Activated naive CD4-positive, alpha-beta T cell treated with anti-CD3 and anti-CD28 coated beads, Interleukin-2, amount 50 U/mL, for 24 hours (primary cell): ENCODE measurements around the gene SGMS1.
"Not testable (repeated sequence)": the region's sequence is repeated elsewhere in the genome, so short reads cannot be mapped to it uniquely, and the experiment has no call there.

Experiments used
- H3K27ac Mint-ChIP-seq: one replicate; pipeline ENCODE4 v1.8.0; 2021; ENCODE audit warnings: mild to moderate bottlenecking, mixed read lengths
- H3K27me3 Mint-ChIP-seq: one replicate; pipeline ENCODE4 v1.8.0; 2021; ENCODE audit warnings: mixed read lengths
- H3K36me3 Mint-ChIP-seq: one replicate; pipeline ENCODE4 v1.8.0; 2021; ENCODE audit warnings: mixed read lengths
- H3K4me1 Mint-ChIP-seq: one replicate; pipeline ENCODE4 v1.8.0; 2021; ENCODE audit warnings: mixed read lengths
- H3K4me3 Mint-ChIP-seq: one replicate; pipeline ENCODE4 v1.8.0; 2021; ENCODE audit warnings: mild to moderate bottlenecking, mixed read lengths
- H3K9me3 Mint-ChIP-seq: one replicate; pipeline ENCODE4 v1.8.0; 2021; ENCODE audit warnings: mixed read lengths

SGMS1 gene

DNA sequence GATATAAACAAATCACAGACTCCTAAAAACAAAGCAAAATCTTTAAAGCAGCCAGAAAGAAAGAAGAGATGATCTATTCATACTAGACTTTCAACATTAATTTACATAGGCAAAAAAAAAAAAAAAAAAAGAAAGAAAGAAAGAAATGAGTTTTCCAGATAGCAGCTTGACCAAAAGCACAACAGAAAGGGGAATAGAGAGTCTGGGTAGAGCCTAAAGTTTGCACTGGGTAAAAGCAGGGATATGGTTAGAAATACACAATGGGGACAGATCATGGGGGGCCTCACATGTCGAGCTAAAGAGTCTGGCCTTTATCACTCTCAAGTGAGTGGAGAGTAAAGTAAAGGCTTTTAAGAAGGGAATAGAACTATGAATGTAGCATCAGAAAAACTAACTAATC lies 169.8 kb downstream of the SGMS1 start:
- Mint-ChIP-seq H3K27me3 (no peaks in the 10 kb centered on the region), H3K4me1 (peaks cover 25% of the 10 kb centered on the region), H3K9me3 (no peaks in the 10 kb centered on the region), H3K4me3 (no peak overlapping the region), H3K27ac (peak overlapping the region; percentile 53), H3K36me3 (peaks cover 11% of the 10 kb centered on the region)

DNA sequence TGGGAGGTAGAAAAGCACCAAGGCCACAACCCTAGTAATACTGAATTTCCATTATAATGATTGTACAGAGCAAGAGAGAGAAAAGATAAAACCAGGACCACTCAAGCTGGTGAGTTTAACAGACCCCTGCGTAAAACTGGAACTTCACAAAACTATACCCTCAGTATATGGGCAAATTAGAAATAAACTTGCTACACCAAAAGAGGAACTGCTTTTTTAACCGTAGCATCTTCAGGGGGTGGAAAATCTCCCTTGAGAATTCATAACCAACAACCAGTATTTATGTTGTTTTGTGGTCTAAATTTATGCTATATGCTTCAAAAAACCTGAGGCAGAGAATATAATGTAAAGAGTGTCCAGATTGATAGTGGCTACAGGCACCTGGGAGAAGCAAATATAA lies 171.2 kb downstream of the SGMS1 start:
- H3K27me3 Mint-ChIP-seq = no peaks in the 10 kb centered on the region
- no peaks in the 10 kb centered on the region for H3K9me3 Mint-ChIP-seq
- H3K27ac Mint-ChIP-seq = no peak overlapping the region
- H3K36me3 Mint-ChIP-seq = peaks cover 13% of the 10 kb centered on the region
- H3K4me3 Mint-ChIP-seq = no peak overlapping the region
- H3K4me1 Mint-ChIP-seq = peaks cover 27% of the 10 kb centered on the region

DNA sequence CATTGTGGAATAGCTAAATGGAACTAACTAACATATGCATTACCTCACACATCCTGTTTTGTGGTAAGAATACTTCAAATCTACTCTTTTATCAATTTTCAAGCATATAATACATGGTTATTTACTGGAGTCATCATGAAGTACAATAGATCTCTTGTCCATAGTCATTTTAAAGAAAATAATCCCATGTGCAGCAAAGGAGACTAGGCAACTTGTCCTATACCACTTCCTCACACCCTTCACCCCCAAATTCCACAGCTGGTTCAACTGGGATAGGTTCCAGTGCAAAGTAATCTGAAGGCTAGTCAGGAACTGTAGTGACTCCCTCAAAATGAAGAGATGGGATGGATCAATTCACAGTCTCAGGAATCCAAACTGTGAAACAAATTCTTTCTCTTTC lies 176.1 kb downstream of the SGMS1 start:
- Mint-ChIP-seq H3K27me3 (no peaks in the 10 kb centered on the region), H3K36me3 (peaks cover 29% of the 10 kb centered on the region), H3K4me1 (peaks cover 14% of the 10 kb centered on the region), H3K27ac (no peak overlapping the region), H3K4me3 (peak overlapping the region; percentile 7), H3K9me3 (no peaks in the 10 kb centered on the region)

DNA sequence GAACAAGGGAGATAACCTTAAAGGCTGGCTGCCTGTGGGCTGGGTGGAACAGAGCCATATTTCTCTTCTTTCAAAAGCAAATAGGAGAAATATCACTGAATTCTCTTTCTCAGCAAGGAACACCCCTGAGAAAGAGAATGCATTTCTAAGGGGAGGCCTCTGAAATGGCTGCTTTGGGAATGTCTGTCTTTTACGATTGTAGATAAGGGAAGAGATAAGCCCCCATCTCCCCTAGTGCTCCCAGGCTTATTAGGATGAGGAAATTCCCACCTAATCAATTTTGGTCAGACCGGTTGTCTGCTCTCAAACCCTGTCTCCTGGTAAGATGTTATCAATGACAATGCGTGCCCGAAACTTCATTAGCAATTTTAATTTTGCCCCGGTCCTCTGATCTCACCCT lies 178.0 kb downstream of the SGMS1 start:
- not testable (repeated sequence) for H3K9me3 Mint-ChIP-seq, H3K27ac Mint-ChIP-seq, H3K27me3 Mint-ChIP-seq, H3K4me3 Mint-ChIP-seq, H3K4me1 Mint-ChIP-seq
- H3K36me3 Mint-ChIP-seq = peaks cover 29% of the 10 kb centered on the region

DNA sequence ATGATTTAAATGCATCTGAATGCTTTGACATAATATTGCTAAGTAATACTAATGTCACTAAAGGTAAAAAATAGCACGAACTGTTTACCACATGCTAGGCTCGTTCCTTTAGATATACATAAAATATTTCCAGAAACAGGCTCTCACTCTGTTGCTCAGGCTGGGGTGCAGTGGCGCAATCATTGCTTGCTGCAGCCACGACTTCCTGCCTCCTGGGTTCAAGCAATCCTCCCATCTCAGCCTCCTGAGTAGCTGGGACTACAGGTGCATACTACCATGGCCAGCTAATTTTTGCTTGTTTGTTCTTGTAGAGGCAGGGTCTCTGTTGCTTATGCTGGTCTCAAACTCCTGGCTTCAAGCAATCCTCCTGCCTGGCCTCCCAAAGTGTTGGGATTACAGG lies 183.3 kb downstream of the SGMS1 start:
- H3K4me3 Mint-ChIP-seq = no peak overlapping the region
- H3K9me3 Mint-ChIP-seq = no peaks in the 10 kb centered on the region

DNA sequence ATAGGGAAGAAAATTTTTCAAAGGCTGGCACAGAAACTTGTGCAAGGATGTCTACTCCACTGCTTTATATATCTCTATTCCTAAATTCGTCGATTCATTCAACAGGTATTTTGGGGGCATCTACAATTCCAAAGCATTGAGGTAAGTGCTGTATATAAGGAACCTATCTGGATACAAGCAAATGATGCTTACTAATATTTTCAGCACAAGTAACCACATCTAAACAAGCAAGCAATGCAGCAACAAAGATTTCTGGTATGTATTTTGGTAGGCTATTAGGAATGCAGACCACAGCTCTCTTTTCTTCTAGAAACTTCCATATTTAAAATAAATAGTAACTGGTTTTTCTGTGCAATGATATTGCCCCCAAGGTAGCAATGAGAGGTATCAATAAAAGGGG lies 183.9 kb downstream of the SGMS1 start:
- Mint-ChIP-seq H3K27me3 (no peaks in the 10 kb centered on the region), H3K4me1 (peaks cover 34% of the 10 kb centered on the region), H3K27ac (no peak overlapping the region), H3K36me3 (peaks cover 20% of the 10 kb centered on the region), H3K9me3 (no peaks in the 10 kb centered on the region), H3K4me3 (no peak overlapping the region)

More for the DNA sequence above, 183.3 kb downstream of the SGMS1 start:
- Mint-ChIP-seq H3K4me1 (peaks cover 28% of the 10 kb centered on the region), H3K36me3 (peaks cover 20% of the 10 kb centered on the region), H3K27me3 (no peaks in the 10 kb centered on the region), H3K27ac (no peak overlapping the region)

DNA sequence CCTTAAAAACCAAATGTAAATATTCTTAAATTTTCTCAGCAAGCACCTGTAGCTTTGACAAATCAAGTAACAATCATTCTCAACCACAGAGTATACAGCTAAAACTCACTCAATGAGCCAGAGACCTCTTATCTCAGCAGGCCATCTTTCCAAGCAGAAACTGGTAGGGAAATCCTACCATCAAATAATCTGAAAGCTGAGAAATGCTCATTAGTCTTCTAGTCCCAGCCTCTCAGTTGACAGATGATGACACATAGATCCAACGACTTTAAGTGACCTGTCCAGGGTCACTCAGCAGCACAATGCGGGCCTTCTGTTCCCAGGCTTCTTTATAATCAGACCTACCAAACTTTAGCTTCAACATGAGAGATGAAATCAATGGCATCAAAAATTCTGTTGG lies 184.6 kb downstream of the SGMS1 start:
- Mint-ChIP-seq H3K27me3 (no peaks in the 10 kb centered on the region), H3K4me3 (no peak overlapping the region), H3K9me3 (no peaks in the 10 kb centered on the region), H3K4me1 (peaks cover 35% of the 10 kb centered on the region), H3K27ac (no peak overlapping the region), H3K36me3 (peaks cover 19% of the 10 kb centered on the region)

DNA sequence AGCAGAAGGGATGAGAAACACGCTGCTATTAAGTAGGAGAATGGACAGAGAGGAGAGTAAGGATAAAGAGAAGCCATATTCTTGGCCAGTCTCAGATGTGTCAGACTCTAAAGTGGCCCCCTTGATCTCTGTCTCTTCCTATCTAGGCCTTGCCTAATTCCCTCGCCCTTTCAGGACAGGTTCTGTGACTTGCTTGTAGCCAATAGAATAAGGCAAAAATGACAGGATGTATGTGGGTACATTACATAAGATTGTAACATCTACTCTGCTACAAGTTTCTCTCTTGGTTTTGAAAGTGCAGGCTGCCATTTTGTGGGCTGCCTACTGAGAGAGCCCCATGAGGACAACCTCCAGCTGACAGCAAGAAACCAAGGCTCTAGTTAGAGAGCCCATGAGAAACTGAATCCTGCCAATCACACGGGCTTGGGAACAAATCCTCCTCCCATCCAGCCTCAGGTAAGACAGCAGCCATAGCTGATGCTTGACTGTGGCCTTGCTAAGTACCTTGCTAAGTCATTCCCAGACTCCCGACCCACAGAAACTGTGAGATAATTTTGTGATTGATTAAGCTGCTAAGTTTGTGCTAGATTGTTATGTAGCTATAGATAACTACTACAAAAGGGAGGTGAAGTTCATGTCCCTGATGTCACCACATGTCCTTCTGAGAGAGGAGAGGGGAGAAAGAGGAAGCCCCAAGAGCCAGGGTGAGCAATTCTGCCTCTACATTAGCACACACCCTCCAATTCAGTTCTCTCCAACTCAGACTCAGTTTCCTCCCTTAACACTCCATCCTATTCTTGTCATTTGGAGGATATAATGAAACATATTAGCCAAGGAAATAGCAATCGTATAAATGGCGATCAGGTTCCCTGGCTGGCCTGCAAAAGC lies 185.5 kb downstream of the SGMS1 start:
- H3K36me3 Mint-ChIP-seq = peaks cover 20% of the 10 kb centered on the region
- H3K27ac Mint-ChIP-seq = no peak overlapping the region
- no peaks in the 10 kb centered on the region for H3K27me3 Mint-ChIP-seq
- no peaks in the 10 kb centered on the region for H3K9me3 Mint-ChIP-seq
- peaks cover 40% of the 10 kb centered on the region for H3K4me1 Mint-ChIP-seq
- no peak overlapping the region for H3K4me3 Mint-ChIP-seq

DNA sequence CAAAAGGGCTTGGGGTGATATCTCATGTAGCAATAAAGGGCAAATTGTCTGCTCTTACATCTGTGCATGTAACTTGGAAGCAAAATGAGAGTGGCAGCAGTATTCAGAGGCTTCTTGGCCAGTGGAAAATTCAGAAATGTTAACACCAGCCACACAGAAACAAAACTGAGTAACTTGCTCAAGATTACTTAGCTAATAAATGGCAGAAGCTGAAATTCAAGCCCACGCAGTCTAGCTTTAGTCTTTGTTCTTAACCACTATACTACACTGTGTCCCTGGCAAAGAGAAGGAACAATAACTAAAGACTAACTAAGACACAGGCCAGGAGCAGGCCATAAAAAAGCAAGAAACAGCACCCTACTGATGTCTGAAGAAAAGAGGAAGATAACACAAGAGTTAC lies 186.5 kb downstream of the SGMS1 start:
- H3K36me3 Mint-ChIP-seq = peaks cover 24% of the 10 kb centered on the region
- H3K27me3 Mint-ChIP-seq = no peaks in the 10 kb centered on the region
- H3K9me3 Mint-ChIP-seq = no peaks in the 10 kb centered on the region
- peaks cover 50% of the 10 kb centered on the region for H3K4me1 Mint-ChIP-seq
- no peak overlapping the region for H3K4me3 Mint-ChIP-seq
- no peak overlapping the region for H3K27ac Mint-ChIP-seq

DNA sequence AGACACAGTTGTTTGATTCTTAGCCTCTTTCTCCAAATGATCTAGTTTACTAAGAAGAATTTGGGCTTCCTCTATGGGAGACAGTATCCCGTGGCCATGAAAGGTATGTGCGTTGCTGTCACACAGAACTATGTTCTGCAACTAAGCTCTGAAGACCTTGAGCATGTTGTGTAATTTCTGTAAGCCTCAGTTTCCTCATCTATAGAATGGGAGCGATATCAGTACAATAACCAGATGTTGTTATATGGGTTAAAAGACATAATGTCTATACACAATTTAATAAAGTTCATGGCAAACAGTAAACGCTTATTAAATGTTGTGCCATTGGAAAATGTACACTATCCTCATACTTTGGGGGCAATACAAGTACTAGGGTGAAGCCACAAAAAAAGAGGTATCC lies 187.0 kb downstream of the SGMS1 start:
- H3K36me3 Mint-ChIP-seq = peaks cover 24% of the 10 kb centered on the region
- H3K27ac Mint-ChIP-seq = no peak overlapping the region
- H3K4me1 Mint-ChIP-seq = peaks cover 54% of the 10 kb centered on the region
- no peak overlapping the region for H3K4me3 Mint-ChIP-seq
- H3K9me3 Mint-ChIP-seq = no peaks in the 10 kb centered on the region
- H3K27me3 Mint-ChIP-seq = no peaks in the 10 kb centered on the region

DNA sequence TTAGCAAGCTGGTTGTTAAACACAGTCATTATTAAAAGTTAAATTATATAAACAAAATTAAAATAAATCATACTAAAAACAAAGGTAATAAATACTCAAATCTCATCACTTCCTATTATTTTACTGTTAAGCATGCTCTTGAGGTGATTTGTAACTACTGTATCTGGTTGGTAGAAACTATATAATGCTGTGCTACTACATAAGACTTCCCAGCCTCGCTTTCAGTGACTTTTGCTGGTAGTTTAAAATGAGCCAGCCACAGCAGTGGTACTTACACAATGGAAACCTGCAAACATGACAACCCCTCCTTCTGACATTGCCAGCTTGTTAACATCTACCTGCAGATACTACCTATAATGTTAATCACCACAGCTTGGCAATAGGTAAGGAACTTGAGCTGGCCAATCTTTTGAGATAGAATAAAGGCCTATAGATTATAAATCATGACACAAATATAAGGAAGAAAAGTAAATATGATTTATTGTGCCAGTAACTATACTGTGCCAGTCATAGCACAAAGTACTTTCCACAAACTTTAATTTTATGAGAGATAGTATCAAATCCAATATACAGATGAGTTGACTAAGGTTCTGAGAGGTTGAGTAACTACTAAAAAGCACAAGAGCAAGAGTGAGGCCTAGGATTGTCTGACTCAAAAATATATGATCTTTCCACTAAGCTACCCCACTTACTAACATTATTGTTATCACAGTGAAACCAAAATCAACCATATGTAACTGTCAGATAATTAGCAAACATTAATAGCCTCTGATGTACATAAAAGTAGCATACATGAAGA lies 191.3 kb downstream of the SGMS1 start:
- H3K4me1 Mint-ChIP-seq = peaks cover 48% of the 10 kb centered on the region
- H3K9me3 Mint-ChIP-seq = no peaks in the 10 kb centered on the region
- peaks cover 31% of the 10 kb centered on the region for H3K36me3 Mint-ChIP-seq
- no peaks in the 10 kb centered on the region for H3K27me3 Mint-ChIP-seq
- H3K27ac Mint-ChIP-seq = peak overlapping the region; percentile 90
- H3K4me3 Mint-ChIP-seq = peak overlapping the region; percentile 36

DNA sequence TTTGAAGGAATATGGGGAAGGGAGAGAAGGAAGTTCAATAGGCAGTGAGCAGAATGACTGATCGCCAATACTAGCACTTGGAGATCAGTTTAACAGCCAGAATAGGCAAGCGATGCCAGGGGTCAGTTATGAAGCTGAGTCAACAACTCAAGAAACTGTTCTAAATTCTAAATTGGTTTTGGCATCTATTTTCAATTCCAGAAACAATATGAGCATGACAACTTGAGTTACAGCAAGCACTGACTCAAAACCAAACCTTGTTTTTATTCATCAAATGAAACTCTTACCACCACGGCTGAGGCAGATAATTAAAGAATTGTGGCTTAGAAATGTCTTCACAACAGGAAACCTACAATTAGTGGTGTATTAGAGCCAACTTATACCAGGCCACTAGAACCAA lies 192.0 kb downstream of the SGMS1 start:
- no peak overlapping the region for H3K4me3 Mint-ChIP-seq
- peaks cover 45% of the 10 kb centered on the region for H3K4me1 Mint-ChIP-seq
- H3K9me3 Mint-ChIP-seq = no peaks in the 10 kb centered on the region
- peak overlapping the region; percentile 31 for H3K27ac Mint-ChIP-seq
- H3K36me3 Mint-ChIP-seq = peaks cover 32% of the 10 kb centered on the region
- H3K27me3 Mint-ChIP-seq = no peaks in the 10 kb centered on the region

DNA sequence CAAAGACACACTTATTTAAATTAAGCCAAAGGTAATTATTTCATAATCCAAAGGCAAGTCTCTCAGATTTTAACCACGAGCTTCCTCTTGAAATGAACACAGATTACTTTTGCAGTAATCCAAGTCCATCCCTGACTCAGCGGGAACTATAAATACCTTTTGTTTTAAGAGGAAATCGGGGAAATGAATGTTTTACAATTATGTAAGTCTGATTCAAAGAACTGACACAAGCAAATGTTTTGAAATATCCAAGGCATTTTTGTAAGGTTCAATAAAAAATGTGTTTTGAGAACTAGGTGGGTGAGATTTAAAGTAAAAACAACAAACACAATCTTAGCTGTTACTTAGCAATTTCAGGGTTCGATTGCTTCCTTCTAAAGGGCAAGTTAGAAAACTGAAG lies 192.6 kb downstream of the SGMS1 start:
- Mint-ChIP-seq H3K4me3 (no peak overlapping the region), H3K9me3 (no peaks in the 10 kb centered on the region), H3K36me3 (peaks cover 34% of the 10 kb centered on the region), H3K27ac (no peak overlapping the region), H3K27me3 (no peaks in the 10 kb centered on the region), H3K4me1 (peaks cover 45% of the 10 kb centered on the region)

DNA sequence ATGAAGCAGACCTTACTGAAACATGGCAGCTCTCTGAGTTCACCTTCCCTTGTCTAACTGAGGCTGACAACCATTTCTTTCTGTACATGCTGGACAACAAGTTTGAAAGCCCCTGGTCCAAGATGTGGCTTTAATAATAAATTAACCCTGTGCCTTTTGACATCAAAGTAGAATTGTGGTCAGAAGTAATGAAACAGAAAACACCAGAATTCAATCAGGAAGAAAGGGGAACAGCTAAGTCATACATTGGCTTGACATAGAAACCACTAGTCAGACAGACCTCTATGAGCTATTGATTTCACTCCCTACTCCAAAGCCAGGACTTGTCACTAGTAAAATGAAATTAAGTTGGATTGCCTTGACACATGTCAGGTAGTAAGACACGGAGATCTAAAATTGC lies 197.3 kb downstream of the SGMS1 start:
- peaks cover 23% of the 10 kb centered on the region for H3K4me1 Mint-ChIP-seq
- no peak overlapping the region for H3K27ac Mint-ChIP-seq
- H3K36me3 Mint-ChIP-seq = peaks cover 24% of the 10 kb centered on the region
- H3K9me3 Mint-ChIP-seq = no peaks in the 10 kb centered on the region
- H3K4me3 Mint-ChIP-seq = no peak overlapping the region
- H3K27me3 Mint-ChIP-seq = no peaks in the 10 kb centered on the region

DNA sequence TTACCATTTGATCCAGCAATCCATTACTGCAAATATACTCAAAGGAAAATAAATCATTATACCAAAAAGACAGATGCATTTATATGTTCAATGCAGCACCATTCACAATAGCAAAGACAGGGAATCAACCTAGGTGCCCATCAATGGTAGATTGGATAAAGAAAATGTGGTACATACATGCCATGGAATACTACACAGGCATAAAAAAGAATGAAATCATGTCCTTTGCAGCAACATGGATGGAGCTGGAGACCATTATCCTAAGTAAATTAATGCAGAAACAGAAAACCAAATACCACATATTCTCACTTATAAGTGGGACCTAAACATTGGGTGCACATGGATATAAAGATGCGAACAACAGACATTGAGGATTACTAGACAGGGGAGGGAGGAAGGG lies 198.5 kb downstream of the SGMS1 start:
- H3K4me3 Mint-ChIP-seq, H3K27ac Mint-ChIP-seq, H3K9me3 Mint-ChIP-seq, H3K27me3 Mint-ChIP-seq: not testable (repeated sequence)
- Mint-ChIP-seq H3K36me3 (peaks cover 23% of the 10 kb centered on the region), H3K4me1 (peaks cover 24% of the 10 kb centered on the region)

DNA sequence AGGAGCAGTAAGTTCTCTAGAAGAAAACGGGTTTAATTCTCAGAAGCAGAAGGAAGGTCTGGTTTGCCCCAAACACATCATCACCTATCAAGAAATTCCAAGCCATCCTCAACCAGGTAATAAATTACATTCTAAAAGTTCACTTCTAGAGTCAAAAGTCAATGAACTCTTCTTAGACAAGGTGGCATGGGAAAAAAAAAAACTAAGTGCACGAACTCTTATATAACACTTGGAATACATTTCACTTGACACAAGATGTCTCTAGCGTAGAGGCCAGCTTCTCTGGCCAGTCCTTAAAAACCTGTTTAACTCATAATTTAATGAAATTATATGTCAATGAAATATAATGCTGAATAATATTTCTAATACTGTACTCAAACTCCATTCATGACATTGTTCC lies 200.3 kb downstream of the SGMS1 start:
- Mint-ChIP-seq H3K4me1 (peaks cover 41% of the 10 kb centered on the region), H3K36me3 (peaks cover 18% of the 10 kb centered on the region), H3K4me3 (no peak overlapping the region), H3K27ac (no peak overlapping the region), H3K9me3 (no peaks in the 10 kb centered on the region), H3K27me3 (no peaks in the 10 kb centered on the region)
